CD4-positive, alpha-beta T cell treated with Interleukin-4 for 1 hour (primary cell): ENCODE data around the gene ELMO3.

ENCODE experiments used
- DNase-seq, 2 donors: peaks; one replicate each; pipeline ENCODE4 v3.0.0-alpha.2; 2020 to 2022

The ELMO3 gene

DNA sequence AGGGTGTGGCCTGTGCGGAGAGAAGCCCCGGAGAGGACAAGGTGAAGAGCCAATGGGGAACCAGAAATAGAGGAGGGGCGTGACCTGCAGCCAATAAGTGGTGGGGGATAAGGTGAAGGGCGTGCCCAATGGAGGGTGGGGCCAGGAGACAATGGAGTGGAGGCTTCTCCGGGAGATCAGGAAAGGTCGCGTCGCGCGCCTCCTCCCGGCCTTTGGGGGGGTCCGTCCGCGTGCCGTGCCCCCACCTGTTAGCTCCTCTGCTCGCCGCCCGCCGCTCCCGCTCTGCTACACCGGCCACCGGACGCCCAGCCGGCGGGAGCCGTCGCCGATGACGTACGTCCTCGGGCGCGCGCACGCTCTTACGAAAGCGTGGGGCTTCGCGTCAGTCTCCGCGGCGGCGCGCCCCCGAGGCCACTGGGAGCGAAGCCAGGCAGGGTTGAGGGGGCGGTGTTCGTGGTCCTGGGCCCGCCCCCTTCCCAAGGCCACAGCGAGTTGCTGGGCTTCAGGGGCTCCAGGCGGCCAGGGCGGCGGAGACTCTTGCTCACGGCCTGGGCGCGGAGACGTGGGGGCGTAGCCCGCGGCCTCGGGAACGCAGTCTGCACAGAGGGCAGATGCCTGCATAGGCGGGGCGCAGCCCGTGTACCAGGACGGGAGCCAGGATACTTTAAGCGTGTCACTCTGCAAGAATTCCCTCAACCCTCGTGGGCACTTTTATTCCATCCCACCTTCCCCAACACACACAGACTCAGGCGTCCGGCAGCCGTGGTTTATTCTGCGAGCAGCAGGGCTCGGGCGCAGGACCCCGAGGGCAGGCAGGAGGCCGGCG lies 15.1 kb upstream of the ELMO3 start, which contains the start of gene MATCAP1:
Gene MATCAP1 (minus strand): TSS at position 337 of the 826 bp plus-strand sequence. CDS start 3,353 bp downstream, outside the sequence.
- peak; percentile 97 to 98 for DNase-seq

DNA sequence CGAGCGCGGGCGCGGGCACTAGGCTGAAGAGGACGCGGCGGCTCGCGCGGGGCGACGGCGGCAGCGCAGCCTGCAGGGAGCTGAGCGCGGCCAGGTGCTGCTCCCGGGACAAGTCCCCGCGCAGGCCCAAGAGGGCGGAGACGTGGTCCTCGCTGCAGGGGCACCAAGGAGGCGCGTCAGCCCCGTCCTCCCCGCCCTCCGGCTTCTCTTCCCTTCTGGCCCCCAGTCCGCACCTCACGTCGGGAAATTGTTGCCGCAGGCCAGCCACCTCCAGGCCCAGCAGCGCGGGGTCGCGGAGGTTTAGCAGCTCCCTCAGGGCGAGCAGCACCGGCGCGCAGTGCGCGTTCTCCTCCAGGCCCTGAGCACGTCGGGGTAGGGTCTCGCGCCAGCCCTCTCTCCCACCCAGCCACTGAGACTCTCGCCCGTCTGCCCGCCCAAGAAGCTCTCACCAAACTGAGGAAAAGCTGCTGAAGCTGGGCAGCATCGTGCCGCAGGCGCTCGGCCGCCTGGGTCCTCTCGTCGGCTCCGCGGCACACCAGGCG lies 14.4 kb upstream of the ELMO3 start:
- DNase-seq = no peak

DNA sequence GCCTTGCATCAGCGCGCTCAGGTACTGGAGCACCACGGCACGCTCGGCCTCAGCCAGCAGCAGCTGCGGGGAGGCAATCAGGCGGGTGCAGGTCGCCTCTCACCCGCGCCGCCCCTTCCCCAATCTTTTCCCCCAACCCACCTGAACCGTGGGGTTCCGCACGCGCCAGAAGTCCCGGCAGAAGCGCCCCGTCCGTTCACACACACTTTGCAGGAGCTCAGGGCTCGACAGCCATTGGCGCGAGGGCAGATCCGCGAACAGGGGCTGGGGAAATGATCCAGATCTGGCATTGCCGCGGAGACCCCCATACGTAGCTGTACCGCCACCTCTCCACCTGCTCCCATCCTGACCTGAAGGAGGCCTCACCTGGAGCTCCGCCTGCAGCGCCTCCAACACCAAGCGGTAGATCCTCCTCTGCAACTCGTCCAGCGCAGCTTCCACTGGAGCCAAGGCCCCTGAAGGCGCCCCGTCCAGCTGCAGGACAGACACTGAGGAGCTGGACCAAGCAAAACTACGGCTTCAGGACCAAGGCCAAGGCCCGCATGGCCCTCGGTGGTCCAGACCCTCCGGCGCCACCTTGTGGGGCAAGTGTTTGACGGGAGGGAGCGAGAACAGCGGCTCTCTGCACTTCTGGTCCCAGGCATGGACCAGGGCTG lies 13.8 kb upstream of the ELMO3 start:
- DNase-seq = peak; percentile 84 to 85

DNA sequence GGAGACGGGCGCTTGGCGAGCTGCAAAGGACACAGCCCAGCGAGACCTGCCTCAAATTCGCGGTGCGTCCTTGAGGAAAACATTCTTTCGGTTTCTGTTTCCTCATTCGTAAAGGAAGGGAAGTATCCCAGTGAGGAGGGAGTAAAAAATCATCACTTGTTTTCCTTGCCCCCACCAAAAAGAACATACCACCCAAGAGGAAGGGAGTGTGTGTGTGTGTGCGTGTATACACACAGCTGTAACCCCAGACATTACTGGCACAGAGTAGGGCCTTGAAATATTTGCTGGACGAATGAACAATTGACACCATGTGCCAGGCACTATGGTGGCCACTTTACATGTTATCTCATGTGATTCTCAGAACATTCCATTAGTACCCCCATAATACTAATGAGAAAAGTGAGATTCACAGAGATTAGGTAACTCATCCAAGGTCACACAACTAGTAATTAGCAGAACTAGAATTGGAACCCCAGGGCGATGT lies 13.2 kb upstream of the ELMO3 start:
- no peak for DNase-seq

DNA sequence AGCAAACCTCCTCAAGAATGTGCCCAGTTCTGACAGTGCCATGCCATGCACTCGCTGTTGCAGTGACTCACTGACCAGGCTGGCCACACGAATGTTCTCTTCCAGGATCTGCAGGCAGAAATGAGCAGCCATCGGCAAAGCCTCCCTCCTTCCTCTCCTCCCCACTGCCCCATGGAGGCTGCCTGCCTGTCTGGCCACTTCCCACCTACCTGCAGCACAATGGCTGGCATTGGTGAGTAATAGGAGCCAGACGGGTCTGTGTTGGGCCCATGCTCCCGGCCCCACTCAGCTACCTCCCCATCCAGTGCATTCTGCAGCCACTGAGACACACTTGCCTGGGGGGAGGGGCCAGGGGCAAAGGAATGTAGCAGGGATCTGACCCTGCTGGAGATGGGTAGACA lies 12.4 kb upstream of the ELMO3 start:
- no peak for DNase-seq

DNA sequence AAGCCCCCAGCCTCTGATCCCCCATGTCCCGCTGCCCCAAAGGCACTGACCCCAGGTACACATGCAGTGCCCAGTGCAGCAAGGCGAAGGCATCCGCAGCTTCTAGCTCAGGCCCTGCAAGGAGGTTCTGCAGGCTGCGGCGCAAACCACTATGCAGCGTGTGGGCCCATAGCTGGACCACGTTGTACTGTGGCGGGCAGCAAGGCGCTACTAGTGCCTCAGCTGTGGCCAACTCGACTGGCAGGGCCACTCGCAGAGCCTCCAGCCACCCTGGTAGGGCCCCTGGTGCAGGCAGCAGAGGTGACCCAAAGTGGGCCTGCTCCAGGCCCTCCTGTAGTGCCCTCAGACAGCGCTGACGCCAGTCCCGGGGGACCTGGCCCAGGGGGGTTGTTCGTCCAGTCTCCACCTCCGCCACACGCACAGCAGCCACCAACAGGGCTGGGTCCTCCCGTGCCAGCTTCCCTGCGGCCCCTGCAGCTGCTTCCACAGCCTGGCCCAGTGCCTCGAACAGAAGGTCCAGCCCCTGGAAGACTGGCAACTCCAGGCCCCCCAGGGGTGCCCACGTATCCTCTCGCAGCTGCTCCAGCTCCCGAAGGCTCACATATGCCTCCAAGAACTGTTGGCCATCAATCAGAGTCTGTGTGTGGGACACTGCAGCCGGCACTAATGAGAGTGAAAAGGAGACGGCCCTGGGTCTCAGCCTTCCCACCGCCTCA lies 11.6 kb upstream of the ELMO3 start:
- no peak for DNase-seq

DNA sequence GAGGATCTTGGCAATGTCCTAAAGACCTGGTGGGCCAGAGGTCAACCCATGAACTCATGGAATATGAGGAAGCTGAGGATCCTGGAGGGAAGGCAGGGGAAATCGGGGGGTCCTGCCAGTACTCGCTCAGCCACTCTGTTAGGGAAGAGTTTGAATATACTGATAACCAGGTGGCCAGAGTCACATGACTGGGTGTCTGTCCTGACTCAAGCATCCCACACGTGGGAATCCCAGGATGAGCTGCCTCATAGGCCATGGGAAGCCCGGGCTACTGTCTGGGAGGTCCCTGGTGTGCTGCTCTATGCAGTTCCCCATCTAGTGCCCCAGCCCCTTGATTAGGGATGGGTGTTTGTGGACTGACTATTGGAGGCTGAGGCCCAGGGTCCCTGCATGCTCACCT lies 10.6 kb upstream of the ELMO3 start:
- DNase-seq = no peak

DNA sequence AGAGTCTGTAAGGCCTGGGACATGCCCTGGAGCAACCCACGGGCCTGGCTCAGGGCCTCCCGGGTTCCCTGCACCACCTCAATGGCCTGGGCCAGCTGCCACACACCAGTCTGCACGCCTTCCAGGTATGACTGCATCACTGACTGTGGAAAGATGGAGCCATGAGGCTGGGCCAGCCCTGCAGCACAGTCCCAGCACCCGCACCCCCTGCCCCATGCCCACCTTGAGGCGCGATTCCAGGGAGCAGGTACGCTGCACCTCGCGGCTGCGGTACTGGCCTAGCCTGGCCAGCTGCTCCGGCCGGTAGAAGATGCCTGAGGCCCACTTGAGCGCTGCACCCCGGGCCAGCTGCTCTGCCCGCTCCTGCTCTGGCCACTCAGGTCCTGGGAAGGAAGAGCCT lies 10.1 kb upstream of the ELMO3 start:
- no peak for DNase-seq

DNA sequence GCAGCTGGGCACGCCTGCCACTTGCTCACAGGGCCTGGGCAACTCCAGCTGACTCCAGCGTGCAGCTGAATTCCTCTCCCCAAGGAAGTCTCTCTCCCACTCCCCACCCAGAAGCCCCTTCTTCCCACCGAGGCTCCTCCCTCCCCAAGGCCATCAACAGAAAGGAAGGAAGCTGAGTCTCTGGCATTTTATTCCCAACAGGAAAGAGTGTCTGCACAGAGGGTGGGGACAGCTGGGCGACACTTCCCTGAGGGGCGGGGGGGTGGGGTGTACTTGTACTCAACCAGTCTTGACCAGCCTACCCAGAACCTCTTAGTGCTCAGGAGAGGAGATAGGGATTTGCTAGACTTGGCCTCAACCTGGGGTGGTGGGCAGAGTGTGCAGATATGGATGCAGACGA lies 8.9 kb upstream of the ELMO3 start, which contains the start of gene EXOC3L1:
Gene EXOC3L1 (minus strand): TSS at position 96 of the 400 bp plus-strand sequence. CDS start 460 bp downstream, outside the sequence.
- no peak for DNase-seq

DNA sequence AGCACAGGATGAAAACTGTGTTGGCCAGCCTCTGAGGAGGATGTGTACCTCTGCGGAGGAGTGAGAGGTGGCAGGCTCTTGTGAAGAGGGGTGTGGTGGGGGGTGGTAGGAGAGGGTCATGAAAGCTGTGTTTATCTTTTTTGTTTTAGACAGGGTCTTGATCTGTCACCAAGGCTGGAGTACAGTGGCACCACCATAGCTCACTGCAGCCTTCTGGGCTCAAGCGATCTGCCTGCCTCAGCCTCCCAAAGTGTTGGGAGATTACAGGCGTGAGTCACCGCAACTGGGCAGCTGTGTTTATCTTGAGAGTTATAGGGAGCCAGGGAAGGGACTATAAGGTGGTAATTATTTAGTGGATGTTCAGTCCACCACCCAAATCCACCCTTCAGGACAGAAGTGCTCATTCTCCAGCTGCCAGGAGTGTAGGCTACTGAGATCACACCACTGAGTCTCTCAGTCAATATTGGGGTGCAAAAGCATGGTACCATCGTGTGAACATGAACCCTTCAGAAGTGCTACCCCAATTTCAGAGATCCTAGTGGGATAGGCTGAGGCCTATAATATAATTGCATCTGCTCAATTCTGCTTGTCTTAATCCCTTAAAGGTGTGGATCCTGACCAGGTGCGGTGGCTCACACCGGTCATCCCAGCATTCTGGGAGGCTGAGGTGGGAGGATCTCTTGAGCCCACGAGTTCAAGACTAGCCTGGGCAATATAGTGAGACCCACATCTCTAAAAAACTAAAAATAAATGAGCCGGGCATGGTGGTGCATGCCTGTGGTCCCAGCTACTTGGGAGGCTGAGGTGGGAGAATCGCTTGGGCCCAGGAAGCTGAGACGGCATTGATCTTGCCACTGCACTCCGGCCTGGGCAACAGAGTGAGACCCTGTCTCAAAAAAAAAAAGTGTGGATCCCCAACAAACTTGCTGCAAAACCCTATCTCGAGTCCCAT lies 8.2 kb upstream of the ELMO3 start:
- DNase-seq = no peak

DNA sequence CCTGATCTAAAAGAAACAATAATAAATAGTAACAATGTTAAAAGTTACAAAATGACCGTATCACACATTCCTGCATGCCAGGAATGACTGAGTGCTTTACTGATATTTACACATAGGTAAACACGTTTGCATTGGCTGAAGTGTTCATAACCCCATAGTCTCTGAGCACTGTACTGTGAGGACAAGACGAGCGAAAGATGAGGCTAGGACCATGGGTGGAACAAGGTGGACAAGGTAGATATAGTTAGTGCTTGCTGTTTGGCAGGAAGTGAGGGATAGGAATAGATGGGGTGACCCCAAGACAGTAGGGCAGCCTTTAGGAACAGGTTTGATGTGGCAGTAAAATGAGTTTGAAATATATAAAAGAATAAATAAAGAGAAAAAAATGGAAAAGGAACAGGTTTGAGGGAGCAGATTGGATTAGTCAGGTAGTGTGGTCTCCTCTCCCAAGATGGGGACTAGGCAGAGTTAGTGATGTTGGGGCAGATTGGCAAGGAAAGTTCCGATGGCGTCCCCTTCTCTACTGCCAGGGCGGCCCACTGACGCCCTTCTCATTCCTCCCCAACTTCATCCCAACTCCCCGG lies 7.4 kb upstream of the ELMO3 start:
- no peak for DNase-seq

DNA sequence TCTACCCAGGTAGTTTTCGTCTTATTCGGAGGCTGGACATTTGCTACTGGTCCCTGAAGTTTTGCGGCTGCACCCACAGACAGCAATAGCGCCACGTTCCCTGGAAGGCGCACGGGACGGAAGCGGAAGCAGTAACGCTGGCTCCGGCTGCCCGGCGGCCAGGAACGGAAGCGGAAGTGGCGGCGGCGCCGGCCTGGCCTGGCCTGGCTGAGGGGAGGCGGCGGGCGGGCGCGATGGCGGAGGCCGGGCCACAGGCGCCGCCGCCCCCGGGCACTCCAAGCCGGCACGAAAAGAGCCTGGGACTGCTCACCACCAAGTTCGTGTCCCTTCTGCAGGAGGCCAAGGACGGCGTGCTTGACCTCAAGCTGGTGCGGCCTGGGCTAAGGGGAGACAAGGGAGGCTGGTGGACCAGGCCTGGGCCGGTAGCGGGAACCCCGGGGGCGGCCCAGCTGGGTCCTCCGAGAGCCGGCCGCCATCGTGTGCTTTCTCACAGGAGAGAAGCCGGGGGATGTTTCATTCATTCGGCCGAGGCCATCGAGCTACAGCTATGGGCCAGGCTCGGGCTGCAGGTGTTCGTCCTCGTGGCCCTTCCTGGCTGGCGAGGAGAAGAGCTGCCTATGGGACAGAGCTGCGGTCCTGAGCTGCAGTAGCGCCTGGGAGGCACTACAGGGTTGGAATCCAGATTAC lies 6.8 kb upstream of the ELMO3 start, which contains the start of gene E2F4:
Gene E2F4 (plus strand): TSS at position 161 of the 687 bp plus-strand sequence. CDS start 73 bp downstream, at position 234.
- peak; percentile 88 to 89 for DNase-seq

DNA sequence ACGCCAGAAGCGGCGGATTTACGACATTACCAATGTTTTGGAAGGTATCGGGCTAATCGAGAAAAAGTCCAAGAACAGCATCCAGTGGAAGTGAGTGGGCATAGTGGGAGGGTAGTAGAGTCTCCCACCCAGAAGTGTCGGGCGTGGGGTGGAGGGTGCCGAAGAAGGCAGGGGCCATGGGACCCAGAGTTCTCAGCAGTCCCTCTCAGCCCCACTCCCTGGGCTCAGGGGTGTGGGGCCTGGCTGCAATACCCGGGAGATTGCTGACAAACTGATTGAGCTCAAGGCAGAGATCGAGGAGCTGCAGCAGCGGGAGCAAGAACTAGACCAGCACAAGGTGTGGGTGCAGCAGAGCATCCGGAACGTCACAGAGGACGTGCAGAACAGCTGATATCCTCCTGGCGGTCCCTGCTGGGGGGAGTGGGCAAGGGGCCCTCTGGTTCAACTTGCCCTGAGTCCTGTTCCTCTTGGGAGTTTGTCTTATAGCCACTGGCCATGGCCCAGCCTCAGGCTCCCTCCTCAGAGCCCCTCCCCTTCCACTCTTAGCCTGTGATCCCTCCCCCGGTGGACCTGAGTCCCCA lies 6.1 kb upstream of the ELMO3 start:
- DNase-seq = no peak

DNA sequence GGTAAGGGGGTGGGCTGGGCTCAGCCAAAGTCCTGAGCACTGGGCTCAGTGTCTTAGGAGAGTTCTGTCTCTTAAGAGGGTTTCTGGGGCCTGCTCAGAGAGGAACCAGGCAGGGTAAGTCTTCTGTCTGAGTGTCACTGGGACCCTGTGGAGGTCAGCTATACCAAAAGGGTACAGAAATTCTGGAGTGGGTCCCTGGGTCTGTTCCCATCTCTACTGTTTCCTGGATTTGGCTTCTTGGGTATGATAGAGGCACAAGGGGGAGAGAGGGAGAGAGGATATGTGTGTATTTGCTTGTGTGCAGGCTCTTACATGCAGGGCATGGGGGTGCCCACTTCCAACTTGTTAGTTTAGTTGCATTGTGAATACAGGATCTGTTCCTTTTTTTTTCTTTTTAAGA lies 5.4 kb upstream of the ELMO3 start:
- no peak for DNase-seq

DNA sequence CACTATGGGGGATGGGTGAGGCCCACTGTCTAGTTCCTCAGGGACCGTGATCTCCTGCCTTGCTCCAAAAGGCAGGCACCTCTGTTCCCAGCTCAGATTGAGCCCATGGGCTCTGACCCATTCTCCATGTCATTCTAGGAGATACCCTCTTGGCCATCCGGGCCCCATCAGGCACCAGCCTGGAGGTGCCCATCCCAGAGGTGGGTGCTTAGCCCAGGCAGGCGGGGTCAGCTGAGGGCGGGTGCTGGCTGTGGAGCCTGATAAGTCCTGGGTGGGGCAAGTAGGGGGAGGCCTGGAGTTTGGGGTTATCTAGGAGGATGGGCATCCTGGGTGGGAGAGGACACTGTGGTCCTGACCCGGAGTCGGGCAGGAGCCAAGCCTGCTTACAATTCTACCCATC lies 4.7 kb upstream of the ELMO3 start:
- no peak for DNase-seq

DNA sequence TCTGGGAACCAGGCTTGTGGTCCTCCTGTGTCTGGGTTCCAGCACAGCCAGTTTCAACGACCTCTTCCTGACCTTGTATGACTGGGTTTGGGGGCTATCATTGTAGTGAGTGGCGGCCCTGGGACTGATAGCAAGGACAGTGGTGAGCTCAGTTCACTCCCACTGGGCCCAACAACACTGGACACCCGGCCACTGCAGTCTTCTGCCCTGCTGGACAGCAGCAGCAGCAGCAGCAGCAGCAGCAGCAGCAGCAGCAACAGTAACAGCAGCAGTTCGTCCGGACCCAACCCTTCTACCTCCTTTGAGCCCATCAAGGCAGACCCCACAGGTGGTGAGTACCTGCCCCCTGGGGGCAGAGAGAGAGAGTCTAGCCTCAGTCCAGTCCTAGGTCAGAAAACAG lies 3.3 kb upstream of the ELMO3 start:
- no peak for DNase-seq

DNA sequence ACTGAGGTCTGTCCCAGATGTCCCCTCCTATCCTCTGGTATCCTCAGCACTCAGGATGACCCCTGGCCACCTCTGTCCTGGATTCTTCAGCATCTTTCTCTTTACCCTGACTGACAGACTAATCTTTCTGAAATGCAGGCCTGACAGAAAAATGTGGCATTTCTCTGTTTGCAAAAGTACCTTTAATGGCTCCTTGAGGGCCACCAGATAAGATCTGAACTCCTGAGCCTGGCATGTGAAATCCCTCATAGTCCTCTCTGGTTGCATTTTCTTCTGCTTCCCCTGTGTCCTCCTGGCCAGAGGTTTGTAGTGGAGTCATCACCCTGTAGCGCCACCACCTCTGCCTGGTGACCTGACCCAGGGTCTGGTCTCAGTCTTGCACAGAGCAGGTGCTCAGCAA lies 2.0 kb upstream of the ELMO3 start:
- DNase-seq = no peak

DNA sequence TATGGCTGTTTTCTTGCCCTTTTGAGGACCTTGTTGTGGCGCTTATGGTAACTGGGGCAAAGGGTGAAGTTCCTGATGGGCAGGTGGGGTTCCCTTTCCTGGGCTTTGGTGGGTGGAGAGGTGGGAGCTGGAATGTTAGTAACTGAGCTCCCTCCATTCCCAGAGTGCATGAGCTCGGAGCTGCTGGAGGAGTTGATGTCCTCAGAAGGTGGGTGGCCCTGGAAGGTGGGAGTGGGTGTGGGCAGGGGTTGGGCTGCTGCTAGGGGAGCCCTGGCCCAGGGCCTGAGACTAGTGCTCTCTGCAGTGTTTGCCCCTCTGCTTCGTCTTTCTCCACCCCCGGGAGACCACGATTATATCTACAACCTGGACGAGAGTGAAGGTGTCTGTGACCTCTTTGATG lies 1.2 kb upstream of the ELMO3 start:
- no peak for DNase-seq

DNA sequence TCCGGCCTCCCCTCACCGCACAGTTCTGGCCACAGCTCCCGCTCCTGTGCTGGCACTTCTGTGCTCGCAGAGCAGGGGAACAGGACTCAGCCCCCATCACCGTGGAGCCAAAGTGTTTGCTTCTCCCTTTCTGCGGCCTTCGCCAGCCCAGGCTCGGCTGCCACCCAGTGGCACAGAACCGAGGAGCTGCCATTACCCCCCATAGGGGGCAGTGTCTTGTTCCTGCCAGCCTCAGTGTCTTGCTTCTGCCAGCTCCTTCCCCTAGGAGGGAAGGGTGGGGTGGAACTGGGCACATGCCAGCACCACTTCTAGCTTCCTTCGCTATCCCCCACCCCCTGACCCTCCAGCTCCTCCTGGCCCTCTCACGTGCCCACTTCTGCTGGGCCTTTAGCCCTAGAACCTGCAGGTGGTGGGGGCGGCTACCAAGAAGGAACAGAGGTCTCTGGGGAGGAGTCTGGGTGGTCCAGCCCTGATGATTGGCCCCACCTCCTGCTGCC lies 645 bp upstream of the ELMO3 start:
- peak; percentile 29 to 39 for DNase-seq

DNA sequence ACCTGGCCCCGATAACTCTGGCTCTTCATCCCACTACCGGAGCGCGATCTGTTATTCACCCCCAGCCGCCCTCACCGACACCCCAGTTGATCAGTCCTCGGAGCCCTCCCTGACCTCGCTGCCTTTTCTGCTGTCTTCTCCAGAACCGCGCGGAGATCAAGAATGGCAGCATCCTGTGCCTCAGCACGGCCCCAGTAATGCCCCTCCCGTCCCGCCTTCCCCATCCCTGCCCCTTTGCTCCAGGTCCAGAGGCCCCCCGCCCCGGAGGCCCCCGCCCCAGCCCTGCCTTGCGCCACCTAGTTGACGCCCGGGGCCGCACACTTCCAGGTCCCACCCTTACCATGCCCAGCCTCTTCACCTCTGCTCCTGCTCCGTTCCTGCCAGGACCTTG lies 872 bp downstream of the ELMO3 start:
- no peak for DNase-seq
